GM18508 (cell line): ENCODE measurements around the gene YJU2.
"Not testable (repeated sequence)": the region's sequence is repeated elsewhere in the genome, so short reads cannot be mapped to it uniquely, and the experiment has no call there.

ENCODE experiments used
- ATAC-seq: cut with Tn5 transposase; IDR thresholded peaks from one replicate; pipeline ENCODE4 v1.9.1; 2021; ENCODE audit warnings: moderate number of reproducible peaks; ENCODE audit not compliant: insufficient read depth, unreplicated experiment

The YJU2 gene

DNA sequence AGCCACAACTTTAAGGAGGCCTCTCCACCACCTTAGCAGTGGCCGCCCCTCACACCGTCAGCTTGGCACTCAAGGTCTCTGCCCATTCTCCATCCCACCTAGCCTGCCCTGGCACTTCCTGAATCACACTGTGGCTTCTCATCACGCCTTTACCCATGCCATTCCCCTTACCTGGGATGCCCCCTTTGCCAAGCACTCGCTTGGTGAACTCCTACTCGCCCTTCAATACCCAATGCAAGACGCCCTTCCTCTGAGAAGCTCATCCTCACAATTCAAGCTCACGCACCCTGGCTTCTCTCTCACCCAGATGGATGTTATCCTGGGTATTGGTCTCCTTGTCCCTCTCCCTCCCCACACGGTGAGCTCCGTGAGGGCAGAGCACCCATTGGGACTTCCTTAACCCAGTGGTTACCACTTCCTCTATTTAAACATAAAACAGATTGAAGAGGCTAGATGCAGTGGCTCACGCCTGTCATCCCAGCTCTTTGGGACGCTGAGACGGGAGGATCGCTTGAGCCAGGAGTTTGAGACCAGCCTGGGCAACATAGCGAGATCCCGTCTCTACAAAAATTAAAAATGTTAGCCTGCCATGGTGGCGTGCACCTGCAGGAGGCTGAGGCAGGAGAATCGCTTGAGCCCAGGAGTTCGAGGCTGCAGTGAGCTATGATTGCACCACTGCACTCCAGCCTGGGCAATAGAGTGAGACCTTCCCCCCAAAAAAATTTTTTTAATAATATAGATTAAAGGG is 19.5 kb downstream of the YJU2 start:
- no peak for ATAC-seq

- no peak for ATAC-seq
Observed at GRCh38 chr19:4267101-4267900, 20.4 kb downstream of the YJU2 start.

DNA sequence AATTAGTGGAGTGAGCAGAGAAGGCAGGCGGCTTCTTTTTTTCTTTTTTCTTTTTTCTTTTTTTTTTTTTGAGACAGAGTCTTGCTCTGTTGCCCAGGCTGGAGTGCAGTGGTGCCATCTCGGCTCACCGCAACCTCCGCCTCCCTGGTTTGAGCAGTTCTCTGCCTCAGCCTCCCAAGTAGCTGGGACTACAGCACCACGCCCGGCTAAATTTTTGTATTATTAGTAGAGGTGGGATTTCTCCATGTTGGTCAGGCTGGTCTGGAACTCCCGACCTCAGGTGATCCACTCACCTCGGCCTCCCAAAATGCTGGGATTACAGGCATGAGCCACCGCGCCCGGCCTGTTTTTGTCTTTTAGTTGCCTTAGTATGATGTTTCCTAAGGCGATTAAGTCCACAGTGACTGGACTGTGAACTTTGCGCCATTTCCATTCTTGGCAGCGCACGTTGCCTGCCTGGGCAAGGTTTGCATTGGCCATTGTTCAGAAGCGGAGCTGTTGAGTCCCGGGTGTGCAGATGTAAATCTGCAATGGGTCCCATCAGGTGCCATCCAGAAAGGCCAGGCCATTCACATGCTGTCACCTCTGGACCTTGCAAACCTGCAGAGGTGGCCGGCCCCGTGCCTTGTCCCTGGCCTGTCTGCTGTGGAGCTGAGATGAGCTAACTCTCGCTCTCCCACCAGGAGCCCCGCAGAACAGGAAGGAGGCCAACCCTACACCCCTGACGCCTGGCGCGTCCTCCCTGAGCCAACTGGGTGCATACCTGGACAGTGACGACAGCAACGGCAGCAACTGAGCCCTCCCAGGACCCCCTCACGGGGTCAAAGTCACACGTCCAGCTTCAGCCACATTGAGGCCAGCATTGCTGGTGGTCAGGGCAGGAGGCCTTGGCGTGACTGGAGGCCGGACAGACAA is 21.3 kb downstream of the YJU2 start:
- no peak for ATAC-seq

- no peak for ATAC-seq
Observed at GRCh38 chr19:4268816-4269430, 22.0 kb downstream of the YJU2 start.

- no peak for ATAC-seq
Observed at GRCh38 chr19:4272894-4273293, 26.0 kb downstream of the YJU2 start.

- ATAC-seq = not testable (repeated sequence)
Observed at GRCh38 chr19:4274321-4274686, 27.4 kb downstream of the YJU2 start.

DNA sequence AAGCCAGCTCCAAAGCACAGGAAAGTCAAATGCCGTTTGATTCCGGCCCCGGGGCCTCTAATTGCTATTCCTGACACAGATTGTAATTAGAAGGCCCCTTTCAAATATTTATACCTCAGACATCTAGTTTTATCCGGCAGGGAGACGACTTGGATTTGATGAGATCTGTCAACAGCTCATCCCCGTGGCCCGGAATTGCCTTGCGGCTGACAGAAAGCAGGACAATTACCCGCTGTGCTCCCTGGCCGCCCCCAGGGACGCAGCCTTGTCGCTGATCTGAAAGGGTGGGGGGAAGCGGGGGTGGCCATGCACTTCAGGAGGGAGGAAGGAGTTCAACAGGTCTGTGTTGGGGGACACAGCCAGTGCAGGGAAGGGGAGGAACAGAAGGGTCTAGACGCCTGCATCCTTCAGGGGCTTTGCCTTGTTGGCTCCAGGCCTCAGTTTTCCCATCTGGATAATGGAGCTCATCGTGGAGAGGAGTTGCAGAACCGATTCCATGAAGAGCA is 30.4 kb downstream of the YJU2 start:
- no peak for ATAC-seq

DNA sequence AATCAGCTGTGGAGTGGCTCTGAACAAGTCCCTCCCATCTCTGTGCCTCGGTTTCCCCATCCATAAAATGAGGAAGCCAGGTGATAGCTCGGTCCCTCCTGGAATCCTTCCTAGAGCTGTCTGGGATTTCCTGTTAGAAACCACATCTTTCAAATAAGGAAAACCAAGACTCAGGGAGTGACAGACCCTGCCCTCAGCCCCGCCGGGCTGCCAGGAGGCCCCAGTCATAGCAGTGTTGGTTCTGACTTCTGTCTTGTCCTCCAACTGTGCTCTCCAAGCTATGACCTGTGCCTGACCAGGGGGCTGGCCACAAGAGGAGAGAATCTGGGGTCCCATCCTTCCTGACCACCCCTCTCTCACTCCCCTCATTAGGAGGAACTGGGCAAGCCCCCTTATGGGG is 31.1 kb downstream of the YJU2 start:
- no peak for ATAC-seq

GRCh38 chr19:4278419-4279266 is 31.8 kb downstream of the YJU2 start, which contains the start of gene SHD:
TSS of gene SHD (plus strand) at chr19:4279266. CDS start at chr19:4280064, 798 bp downstream.
- no peak for ATAC-seq

GRCh38 chr19:4279267-4279529 is 32.3 kb downstream of the YJU2 start:
- ATAC-seq = no peak

- ATAC-seq = no peak
Observed at GRCh38 chr19:4279530-4280422, 32.9 kb downstream of the YJU2 start.

GRCh38 chr19:4284176-4284958 is 37.5 kb downstream of the YJU2 start:
- ATAC-seq = no peak

DNA sequence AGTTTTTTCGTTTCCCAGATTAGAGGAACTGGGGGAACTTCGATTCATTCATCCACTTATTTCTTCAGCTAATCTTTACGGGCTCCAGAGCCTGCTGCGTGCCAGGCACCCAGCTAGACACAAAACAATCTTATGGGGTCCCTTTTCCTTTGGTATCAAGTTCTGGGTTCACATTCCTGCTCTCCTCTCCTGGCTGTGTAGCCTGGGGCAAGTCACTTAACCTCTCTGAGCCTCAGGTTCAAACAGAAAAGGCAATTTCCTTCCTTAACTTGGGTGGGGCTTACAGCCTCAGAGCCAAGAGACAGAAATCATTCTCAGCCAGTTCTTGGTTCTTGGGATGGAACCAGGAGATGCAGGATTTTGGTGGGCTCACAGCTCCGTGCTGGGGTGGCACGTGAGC is 38.1 kb downstream of the YJU2 start:
- ATAC-seq = no peak

- not testable (repeated sequence) for ATAC-seq
Observed at GRCh38 chr19:4286141-4286540, 39.3 kb downstream of the YJU2 start.

- ATAC-seq = no peak
Observed at GRCh38 chr19:4288091-4288777, 41.4 kb downstream of the YJU2 start.

DNA sequence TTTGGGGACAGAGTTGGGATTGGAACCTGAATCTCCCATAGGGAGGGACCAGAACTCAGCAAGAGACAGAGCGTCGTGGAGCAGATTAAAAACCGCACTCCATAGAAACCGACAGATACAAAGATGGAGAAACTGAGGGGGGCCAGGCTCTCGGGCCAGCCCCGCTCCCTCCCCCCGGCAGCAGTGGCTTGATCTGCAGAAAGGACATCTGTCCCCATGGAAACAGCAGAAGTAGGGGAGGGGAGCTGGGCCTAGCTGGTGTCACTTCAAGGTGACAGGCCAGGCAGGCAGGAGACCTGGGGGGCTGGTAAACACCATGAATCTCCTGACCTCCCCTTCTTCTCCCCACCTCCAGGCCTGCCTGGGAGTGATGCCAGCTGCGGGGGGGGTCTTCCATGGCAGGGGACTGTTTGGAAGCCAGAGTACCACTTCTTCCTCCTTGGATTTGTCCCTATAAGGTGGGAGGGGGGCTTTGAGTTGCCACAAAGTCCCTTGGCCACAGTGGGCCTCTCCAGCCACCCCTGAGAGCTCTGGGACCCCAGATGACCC is 44.4 kb downstream of the YJU2 start:
- no peak for ATAC-seq

- no peak for ATAC-seq
Observed at GRCh38 chr19:4292515-4292914, 45.6 kb downstream of the YJU2 start.
